ENCODE measurements around the gene MICA. TPM values are rescaled to one million over a fixed set of nuclear protein-coding genes. Genes with fewer than 3 reads are reported as not detected.

MICA gene
- total and polyA plus RNA-seq, 9 of the 15 experiments (the other 6 are each of a cell fraction or from before 2014, with no cell fraction given), result 11.8 to 24.6 (median 16.7) TPM

GRCh38 chr6:31419842-31420241 lies 16.4 kb downstream of the MICA start (continued):
- TF ChIP-seq, protein P1, sequence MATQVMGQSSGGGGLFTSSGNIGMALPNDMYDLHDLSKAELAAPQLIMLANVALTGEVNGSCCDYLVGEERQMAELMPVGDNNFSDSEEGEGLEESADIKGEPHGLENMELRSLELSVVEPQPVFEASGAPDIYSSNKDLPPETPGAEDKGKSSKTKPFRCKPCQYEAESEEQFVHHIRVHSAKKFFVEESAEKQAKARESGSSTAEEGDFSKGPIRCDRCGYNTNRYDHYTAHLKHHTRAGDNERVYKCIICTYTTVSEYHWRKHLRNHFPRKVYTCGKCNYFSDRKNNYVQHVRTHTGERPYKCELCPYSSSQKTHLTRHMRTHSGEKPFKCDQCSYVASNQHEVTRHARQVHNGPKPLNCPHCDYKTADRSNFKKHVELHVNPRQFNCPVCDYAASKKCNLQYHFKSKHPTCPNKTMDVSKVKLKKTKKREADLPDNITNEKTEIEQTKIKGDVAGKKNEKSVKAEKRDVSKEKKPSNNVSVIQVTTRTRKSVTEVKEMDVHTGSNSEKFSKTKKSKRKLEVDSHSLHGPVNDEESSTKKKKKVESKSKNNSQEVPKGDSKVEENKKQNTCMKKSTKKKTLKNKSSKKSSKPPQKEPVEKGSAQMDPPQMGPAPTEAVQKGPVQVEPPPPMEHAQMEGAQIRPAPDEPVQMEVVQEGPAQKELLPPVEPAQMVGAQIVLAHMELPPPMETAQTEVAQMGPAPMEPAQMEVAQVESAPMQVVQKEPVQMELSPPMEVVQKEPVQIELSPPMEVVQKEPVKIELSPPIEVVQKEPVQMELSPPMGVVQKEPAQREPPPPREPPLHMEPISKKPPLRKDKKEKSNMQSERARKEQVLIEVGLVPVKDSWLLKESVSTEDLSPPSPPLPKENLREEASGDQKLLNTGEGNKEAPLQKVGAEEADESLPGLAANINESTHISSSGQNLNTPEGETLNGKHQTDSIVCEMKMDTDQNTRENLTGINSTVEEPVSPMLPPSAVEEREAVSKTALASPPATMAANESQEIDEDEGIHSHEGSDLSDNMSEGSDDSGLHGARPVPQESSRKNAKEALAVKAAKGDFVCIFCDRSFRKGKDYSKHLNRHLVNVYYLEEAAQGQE (IDR thresholded peaks at IDR 0.05; ENCODE audit: borderline replicate concordance), result no peak
- TF ChIP-seq, protein P1 (CRISPR knock-in tag; IDR thresholded peaks at IDR 0.05; ENCODE audit: low read depth), result no peak
- TF ChIP-seq CEBPZ (IDR thresholded peaks at IDR 0.05; ENCODE audit: borderline replicate concordance, low read depth, low read length), result no peak
- TF ChIP-seq HBP1 (CRISPR knock-in tag; IDR thresholded peaks at IDR 0.05), result peak; percentile 35; the same call in 1 of the 2 replicates
- TF ChIP-seq TCF3 (CRISPR knock-in tag; IDR thresholded peaks at IDR 0.05), result 0 out of 2 replicates have a peak, but pooled peaks have one; percentile 15
- TF ChIP-seq CEBPB (tag; IDR thresholded peaks at IDR 0.05), result peak; percentile 60
